Measurements from ENCODE around the gene MACROH2A2.
"Not testable (repeated sequence)": the region's sequence is repeated elsewhere in the genome, so short reads cannot be mapped to it uniquely, and the experiment has no call there.

MACROH2A2 gene

DNA sequence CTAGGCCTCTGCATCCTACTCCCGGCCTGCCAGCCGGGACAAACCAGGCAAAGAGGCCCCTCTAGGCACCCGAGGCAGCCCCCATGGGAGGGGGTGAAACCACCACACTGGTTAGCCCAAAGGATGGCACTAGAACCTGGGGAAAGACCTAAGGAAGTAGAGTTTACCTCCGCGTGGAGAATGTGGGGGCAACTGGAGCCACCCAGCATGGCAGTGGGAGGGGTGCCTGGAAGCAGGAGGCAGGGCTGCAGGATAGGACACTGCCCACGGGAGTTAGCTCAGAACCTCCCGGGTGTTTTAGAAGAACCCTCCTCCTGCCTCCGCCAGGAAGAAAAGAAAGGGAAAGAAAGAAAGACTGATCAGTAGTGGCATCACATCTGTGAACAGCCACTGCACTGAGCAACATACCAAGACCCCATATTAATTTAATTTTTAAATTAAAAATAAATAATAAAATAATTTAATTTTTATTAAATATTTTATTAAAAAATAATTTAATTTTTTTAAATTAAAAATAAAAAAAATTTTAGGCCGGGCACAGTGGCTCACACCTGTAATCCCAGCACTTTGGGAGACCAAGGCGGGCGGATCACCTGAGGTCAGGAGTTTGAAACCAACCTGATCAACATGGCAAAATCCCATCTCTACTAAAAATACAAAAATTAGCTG is 68.8 kb downstream of the MACROH2A2 start:
- Mint-ChIP-seq H3K27me3 (no peaks in the 10 kb centered on the region), H3K27ac (no peak overlapping the region), H3K36me3 (ENCODE audit: low read depth) (peaks cover 25% of the 10 kb centered on the region), H3K9me3 (peaks cover 8% of the 10 kb centered on the region), H3K4me1 (ENCODE audit: low read depth) (peaks cover 15% of the 10 kb centered on the region), H3K4me3 (no peak overlapping the region)
- intact Hi-C loops (cut with micrococcal nuclease), result no loop called here

GRCh38 chr10:70122742-70123141 is 70.1 kb downstream of the MACROH2A2 start:
- Mint-ChIP-seq H3K9me3 (peaks cover 8% of the 10 kb centered on the region), H3K4me3 (no peak overlapping the region), H3K36me3 (ENCODE audit: low read depth) (peaks cover 21% of the 10 kb centered on the region), H3K27ac (no peak overlapping the region), H3K27me3 (no peaks in the 10 kb centered on the region), H3K4me1 (ENCODE audit: low read depth) (peaks cover 19% of the 10 kb centered on the region)
- intact Hi-C loops (cut with micrococcal nuclease), result no loop called here

- Mint-ChIP-seq H3K36me3 (ENCODE audit: low read depth) (peaks cover 21% of the 10 kb centered on the region), H3K4me1 (ENCODE audit: low read depth) (peaks cover 19% of the 10 kb centered on the region)
- intact Hi-C loops (cut with micrococcal nuclease); H3K4me3 Mint-ChIP-seq; H3K27me3 Mint-ChIP-seq; H3K27ac Mint-ChIP-seq; H3K9me3 Mint-ChIP-seq: not testable (repeated sequence)
These were observed 70.5 kb downstream of the MACROH2A2 start for GRCh38 chr10:70123166-70123565.

- peaks cover 8% of the 10 kb centered on the region for H3K9me3 Mint-ChIP-seq
- H3K27me3 Mint-ChIP-seq, result no peaks in the 10 kb centered on the region
- H3K27ac Mint-ChIP-seq, result no peak overlapping the region
- peaks cover 25% of the 10 kb centered on the region for H3K36me3 Mint-ChIP-seq (ENCODE audit: low read depth)
- peaks cover 19% of the 10 kb centered on the region for H3K4me1 Mint-ChIP-seq (ENCODE audit: low read depth)
- intact Hi-C loops (cut with micrococcal nuclease), result no loop called here
- no peak overlapping the region for H3K4me3 Mint-ChIP-seq
These were observed 71.2 kb downstream of the MACROH2A2 start for GRCh38 chr10:70123817-70124216.

DNA sequence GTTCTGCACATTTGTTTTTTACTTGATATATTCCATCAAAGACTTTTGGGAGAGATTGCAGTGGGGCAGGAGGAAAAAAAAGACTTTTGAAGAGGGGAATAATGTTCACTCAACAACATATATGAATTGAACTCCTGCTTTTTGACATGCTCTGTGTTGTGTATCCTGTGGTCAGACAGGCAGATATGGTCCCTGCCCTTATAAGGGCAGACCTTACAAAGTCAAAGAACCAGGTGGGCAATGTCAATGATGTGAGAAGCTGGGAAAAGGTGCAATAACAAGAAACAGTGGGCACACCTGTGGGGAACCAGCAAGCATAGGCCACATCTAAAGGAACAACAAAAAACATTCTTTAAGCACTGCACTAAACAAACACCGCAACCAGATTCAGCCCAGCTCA is 71.8 kb downstream of the MACROH2A2 start:
- Mint-ChIP-seq H3K27ac (no peak overlapping the region), H3K9me3 (peaks cover 8% of the 10 kb centered on the region), H3K4me1 (ENCODE audit: low read depth) (peaks cover 19% of the 10 kb centered on the region), H3K4me3 (no peak overlapping the region), H3K36me3 (ENCODE audit: low read depth) (peaks cover 27% of the 10 kb centered on the region), H3K27me3 (no peaks in the 10 kb centered on the region)
- intact Hi-C loops (cut with micrococcal nuclease), result no loop called here

DNA sequence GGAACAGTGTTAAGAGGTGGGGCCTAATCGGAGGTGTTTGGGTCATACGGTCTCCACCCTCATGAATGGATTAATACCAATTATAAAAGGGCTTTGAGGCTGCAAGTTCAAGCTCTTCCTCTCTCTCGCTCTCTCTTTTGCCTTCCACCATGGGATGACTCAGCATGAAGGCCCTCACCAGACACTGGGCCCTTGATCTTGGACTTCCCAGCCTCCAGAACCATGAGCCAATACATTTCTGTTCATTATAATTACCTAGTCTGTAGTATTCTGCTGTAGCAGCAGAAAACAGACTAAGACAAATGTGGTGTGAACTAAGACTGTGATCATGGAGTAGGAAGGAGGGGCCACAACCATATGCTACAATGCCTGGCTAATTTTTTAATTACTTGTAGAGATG is 72.3 kb downstream of the MACROH2A2 start:
- Mint-ChIP-seq H3K4me3 (no peak overlapping the region), H3K9me3 (peaks cover 8% of the 10 kb centered on the region), H3K36me3 (ENCODE audit: low read depth) (peaks cover 26% of the 10 kb centered on the region), H3K4me1 (ENCODE audit: low read depth) (peaks cover 19% of the 10 kb centered on the region), H3K27ac (no peak overlapping the region), H3K27me3 (no peaks in the 10 kb centered on the region)
- intact Hi-C loops (cut with micrococcal nuclease), result no loop called here

GRCh38 chr10:70125918-70126552 is 73.4 kb downstream of the MACROH2A2 start:
- H3K4me3 Mint-ChIP-seq, result no peak overlapping the region
- intact Hi-C loops (cut with micrococcal nuclease), result no loop called here

GRCh38 chr10:70126700-70127395 is 74.2 kb downstream of the MACROH2A2 start:
- no peak overlapping the region for H3K27ac Mint-ChIP-seq
- no peak overlapping the region for H3K4me3 Mint-ChIP-seq
- H3K4me1 Mint-ChIP-seq (ENCODE audit: low read depth), result peaks cover 36% of the 10 kb centered on the region
- peaks cover 8% of the 10 kb centered on the region for H3K9me3 Mint-ChIP-seq
- intact Hi-C loops (cut with micrococcal nuclease), result no loop called here
- H3K36me3 Mint-ChIP-seq (ENCODE audit: low read depth), result peaks cover 16% of the 10 kb centered on the region
- peaks cover 4% of the 10 kb centered on the region for H3K27me3 Mint-ChIP-seq

More at GRCh38 chr10:70125918-70126552, 73.4 kb downstream of the MACROH2A2 start:
- Mint-ChIP-seq H3K27ac (no peak overlapping the region), H3K4me1 (ENCODE audit: low read depth) (peaks cover 28% of the 10 kb centered on the region), H3K9me3 (peaks cover 8% of the 10 kb centered on the region), H3K36me3 (ENCODE audit: low read depth) (peaks cover 16% of the 10 kb centered on the region), H3K27me3 (no peaks in the 10 kb centered on the region)

- peaks cover 16% of the 10 kb centered on the region for H3K36me3 Mint-ChIP-seq (ENCODE audit: low read depth)
- peaks cover 42% of the 10 kb centered on the region for H3K4me1 Mint-ChIP-seq (ENCODE audit: low read depth)
- H3K9me3 Mint-ChIP-seq, result no peaks in the 10 kb centered on the region
- H3K4me3 Mint-ChIP-seq, result no peak overlapping the region
- intact Hi-C loops (cut with micrococcal nuclease), result no loop called here
- H3K27ac Mint-ChIP-seq, result no peak overlapping the region
- H3K27me3 Mint-ChIP-seq, result peaks cover 20% of the 10 kb centered on the region
These were observed 78.4 kb downstream of the MACROH2A2 start for GRCh38 chr10:70130878-70131559.

DNA sequence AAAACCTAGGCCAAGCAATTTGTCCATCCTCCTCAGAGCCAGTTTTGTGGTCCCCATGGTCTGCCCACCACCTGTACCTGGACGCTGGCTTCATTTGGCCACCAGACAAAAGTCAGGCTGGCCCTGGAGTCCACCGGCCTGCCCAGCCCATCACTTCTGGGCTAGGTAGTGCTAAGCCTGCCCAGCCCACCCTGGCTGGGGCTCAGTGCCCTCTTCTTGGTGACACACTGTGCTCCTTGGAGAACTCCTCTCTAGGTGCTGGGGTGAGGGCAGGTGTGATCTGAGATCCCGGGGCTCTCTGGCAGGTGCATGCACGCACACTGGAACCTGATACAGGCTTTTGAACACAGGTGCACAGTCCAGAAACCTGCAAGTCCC is 78.9 kb downstream of the MACROH2A2 start:
- Mint-ChIP-seq H3K27ac (no peak overlapping the region), H3K4me1 (ENCODE audit: low read depth) (peaks cover 37% of the 10 kb centered on the region), H3K36me3 (ENCODE audit: low read depth) (peaks cover 16% of the 10 kb centered on the region), H3K27me3 (peaks cover 20% of the 10 kb centered on the region), H3K4me3 (no peak overlapping the region), H3K9me3 (no peaks in the 10 kb centered on the region)
- intact Hi-C loops (cut with micrococcal nuclease), result no loop called here

- intact Hi-C loops (cut with micrococcal nuclease), result no loop called here
- Mint-ChIP-seq H3K27ac (peak within 1 kb of the TSS; percentile 85), H3K9me3 (no peaks in the 10 kb centered on the region)
These were observed 79.7 kb downstream of the MACROH2A2 start, which contains the start of gene AIFM2 for GRCh38 chr10:70132098-70133029. AIFM2 (minus strand) TSS chr10:70132825; CDS start chr10:70124084, 8,741 bp downstream.

GRCh38 chr10:70135046-70135445 is 82.4 kb downstream of the MACROH2A2 start:
- peaks cover 20% of the 10 kb centered on the region for H3K27me3 Mint-ChIP-seq
- intact Hi-C loops (cut with micrococcal nuclease), result no loop called here
- H3K9me3 Mint-ChIP-seq, result no peaks in the 10 kb centered on the region
- H3K4me1 Mint-ChIP-seq (ENCODE audit: low read depth), result peaks cover 34% of the 10 kb centered on the region
- H3K4me3 Mint-ChIP-seq, result no peak overlapping the region
- no peak overlapping the region for H3K27ac Mint-ChIP-seq
- H3K36me3 Mint-ChIP-seq (ENCODE audit: low read depth), result peaks cover 27% of the 10 kb centered on the region

More at GRCh38 chr10:70132098-70133029, 79.7 kb downstream of the MACROH2A2 start, which contains the start of gene AIFM2:
- Mint-ChIP-seq H3K27me3 (peaks cover 20% of the 10 kb centered on the region), H3K4me3 (peak within 1 kb of the TSS; percentile 91), H3K4me1 (ENCODE audit: low read depth) (peaks cover 34% of the 10 kb centered on the region), H3K36me3 (ENCODE audit: low read depth) (peaks cover 16% of the 10 kb centered on the region)

DNA sequence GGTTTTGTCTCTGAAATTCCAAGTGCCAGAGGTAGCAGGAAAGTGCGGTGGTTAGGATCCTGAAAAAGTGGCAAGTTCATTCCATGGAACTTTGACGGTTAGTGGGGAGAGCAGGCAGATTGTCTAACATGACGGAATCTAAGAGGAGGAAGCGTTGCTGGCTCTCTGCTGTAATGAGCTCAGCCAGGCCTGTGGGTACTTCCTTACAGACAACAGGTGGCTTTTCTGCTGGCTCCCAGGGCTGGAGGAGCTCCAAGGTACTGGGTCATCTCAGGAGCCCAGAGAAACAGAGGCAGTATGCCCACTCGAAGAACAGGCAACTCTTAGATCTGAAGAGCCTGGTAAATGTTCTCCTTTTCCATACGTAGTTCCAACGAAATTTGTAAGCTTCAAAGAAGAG is 83.0 kb downstream of the MACROH2A2 start:
- H3K27me3 Mint-ChIP-seq, result peaks cover 20% of the 10 kb centered on the region
- intact Hi-C loops (cut with micrococcal nuclease), result no loop called here
- peaks cover 32% of the 10 kb centered on the region for H3K36me3 Mint-ChIP-seq (ENCODE audit: low read depth)
- H3K4me3 Mint-ChIP-seq, result no peak overlapping the region
- H3K27ac Mint-ChIP-seq, result no peak overlapping the region
- H3K9me3 Mint-ChIP-seq, result no peaks in the 10 kb centered on the region
- peaks cover 29% of the 10 kb centered on the region for H3K4me1 Mint-ChIP-seq (ENCODE audit: low read depth)
